ENCODE results near the gene RXFP2.
A peak's percentile ranks its signal among the peaks of the same experiment; 100 is the strongest.

RXFP2 gene

DNA sequence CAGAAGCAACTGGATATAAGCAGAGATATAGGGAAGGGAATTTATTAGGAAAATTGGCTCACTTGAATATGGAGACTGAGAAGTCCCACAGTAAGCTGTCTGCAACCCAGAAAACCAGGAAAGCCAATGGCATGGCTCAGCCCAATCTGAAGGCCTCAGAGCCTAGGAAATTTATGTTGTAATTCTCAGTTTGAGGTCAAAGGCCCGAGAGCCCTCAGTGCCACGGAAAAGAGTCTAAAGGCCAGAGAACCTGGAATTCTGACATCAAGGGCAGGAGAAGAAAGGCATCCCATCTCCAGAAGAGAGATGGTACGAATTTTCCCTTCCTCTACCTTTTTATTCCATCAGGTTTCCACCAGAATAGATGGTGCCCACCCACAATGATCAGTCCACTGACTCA lies 20.1 kb upstream of the RXFP2 start:
- Mint-ChIP-seq H3K36me3 (ENCODE audit: low read depth) (no peaks in the 10 kb centered on the region), H3K9me3 (peaks cover 4% of the 10 kb centered on the region), H3K27ac (no peak overlapping the region), H3K27me3 (ENCODE audit: low read depth) (peaks cover 3% of the 10 kb centered on the region), H3K4me1 (peaks cover 9% of the 10 kb centered on the region), H3K4me3 (no peak overlapping the region)
- TF ChIP-seq, protein P1, sequence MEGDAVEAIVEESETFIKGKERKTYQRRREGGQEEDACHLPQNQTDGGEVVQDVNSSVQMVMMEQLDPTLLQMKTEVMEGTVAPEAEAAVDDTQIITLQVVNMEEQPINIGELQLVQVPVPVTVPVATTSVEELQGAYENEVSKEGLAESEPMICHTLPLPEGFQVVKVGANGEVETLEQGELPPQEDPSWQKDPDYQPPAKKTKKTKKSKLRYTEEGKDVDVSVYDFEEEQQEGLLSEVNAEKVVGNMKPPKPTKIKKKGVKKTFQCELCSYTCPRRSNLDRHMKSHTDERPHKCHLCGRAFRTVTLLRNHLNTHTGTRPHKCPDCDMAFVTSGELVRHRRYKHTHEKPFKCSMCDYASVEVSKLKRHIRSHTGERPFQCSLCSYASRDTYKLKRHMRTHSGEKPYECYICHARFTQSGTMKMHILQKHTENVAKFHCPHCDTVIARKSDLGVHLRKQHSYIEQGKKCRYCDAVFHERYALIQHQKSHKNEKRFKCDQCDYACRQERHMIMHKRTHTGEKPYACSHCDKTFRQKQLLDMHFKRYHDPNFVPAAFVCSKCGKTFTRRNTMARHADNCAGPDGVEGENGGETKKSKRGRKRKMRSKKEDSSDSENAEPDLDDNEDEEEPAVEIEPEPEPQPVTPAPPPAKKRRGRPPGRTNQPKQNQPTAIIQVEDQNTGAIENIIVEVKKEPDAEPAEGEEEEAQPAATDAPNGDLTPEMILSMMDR (IDR thresholded peaks at IDR 0.05; ENCODE audit: unreplicated experiment in 3 of 3) = no peak

DNA sequence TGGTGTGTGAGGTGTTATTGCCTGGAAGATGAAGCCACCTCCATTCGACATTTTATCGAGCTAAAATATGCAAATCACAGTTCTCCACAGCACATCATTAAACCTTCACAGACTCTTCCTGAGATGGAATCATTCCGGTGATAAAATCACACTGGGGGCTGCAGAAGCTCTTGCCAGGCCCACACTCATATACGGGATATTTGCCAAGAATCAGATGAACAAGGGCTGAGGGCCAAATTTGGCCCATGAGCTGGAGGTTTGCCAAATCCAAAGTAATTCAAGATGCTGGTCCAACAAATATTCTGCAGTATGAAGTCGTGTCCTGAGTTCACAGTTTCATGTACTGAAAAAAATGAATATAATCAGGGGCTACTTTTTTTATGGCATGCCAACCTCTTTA lies 16.7 kb upstream of the RXFP2 start:
- H3K27ac Mint-ChIP-seq = peak overlapping the region; percentile 25 to 83 (median 71)
- peaks cover 4% of the 10 kb centered on the region for H3K9me3 Mint-ChIP-seq
- no peak overlapping the region for H3K4me3 Mint-ChIP-seq
- H3K36me3 Mint-ChIP-seq (ENCODE audit: low read depth) = no peaks in the 10 kb centered on the region
- TF ChIP-seq, protein P1 (IDR thresholded peaks at IDR 0.05; ENCODE audit: unreplicated experiment in 3 of 3) = no peak
- peaks cover 13% of the 10 kb centered on the region for H3K4me1 Mint-ChIP-seq
- peaks cover 3% of the 10 kb centered on the region for H3K27me3 Mint-ChIP-seq (ENCODE audit: low read depth)

DNA sequence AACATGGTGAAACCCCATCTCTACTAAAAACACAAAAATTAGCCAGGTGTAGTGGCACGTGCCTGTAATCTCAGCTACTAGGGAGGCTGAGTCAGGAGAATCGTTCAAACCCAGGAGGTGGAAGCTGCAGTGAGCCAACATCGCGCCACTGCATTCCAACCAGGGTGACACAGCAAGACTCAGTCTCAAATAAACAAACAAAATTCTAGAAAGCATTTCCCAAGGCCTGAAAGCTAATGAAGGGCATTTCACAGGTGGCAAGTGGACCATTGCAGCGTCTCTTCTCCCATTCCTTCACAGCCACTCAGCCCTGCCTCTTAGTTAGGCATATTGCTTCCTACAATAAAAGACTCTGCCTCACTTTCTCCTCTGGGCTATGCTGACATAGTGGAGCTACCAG lies 13.5 kb upstream of the RXFP2 start:
- H3K9me3 Mint-ChIP-seq = peaks cover 4% of the 10 kb centered on the region
- peaks cover 21% of the 10 kb centered on the region for H3K4me1 Mint-ChIP-seq
- H3K27me3 Mint-ChIP-seq (ENCODE audit: low read depth) = peaks cover 3% of the 10 kb centered on the region
- no peak overlapping the region for H3K4me3 Mint-ChIP-seq
- no peaks in the 10 kb centered on the region for H3K36me3 Mint-ChIP-seq (ENCODE audit: low read depth)
- H3K27ac Mint-ChIP-seq = no peak overlapping the region
- TF ChIP-seq, protein P1 (IDR thresholded peaks at IDR 0.05; ENCODE audit: unreplicated experiment in 3 of 3) = no peak

DNA sequence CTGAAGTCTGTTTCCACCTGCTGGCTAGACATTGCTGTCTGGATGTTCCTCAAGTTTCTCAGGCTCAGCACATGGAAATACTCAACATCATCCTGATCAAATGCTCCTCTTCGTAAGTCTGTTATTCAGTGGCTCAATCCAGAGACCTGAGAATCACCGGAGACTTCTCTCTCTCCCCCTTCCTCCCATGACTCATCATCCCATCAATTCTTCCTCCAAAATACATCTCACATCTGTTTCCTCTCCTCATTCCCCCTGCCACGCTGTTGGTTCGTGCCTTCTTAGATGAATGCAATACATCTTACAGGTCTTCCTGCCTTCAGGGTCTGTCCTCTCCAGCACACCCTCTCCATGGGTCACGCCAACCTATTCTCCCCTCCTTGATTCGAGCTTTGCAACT lies 7.4 kb upstream of the RXFP2 start:
- peak overlapping the region in 2 of 3 experiments; percentile 3 to 15 for H3K27ac Mint-ChIP-seq
- no peak overlapping the region for H3K4me3 Mint-ChIP-seq
- peaks cover 30% of the 10 kb centered on the region for H3K4me1 Mint-ChIP-seq
- H3K27me3 Mint-ChIP-seq (ENCODE audit: low read depth) = no peaks in the 10 kb centered on the region
- H3K9me3 Mint-ChIP-seq = peaks cover 2% of the 10 kb centered on the region
- TF ChIP-seq, protein P1 (IDR thresholded peaks at IDR 0.05; ENCODE audit: unreplicated experiment in 3 of 3) = no peak
- H3K36me3 Mint-ChIP-seq (ENCODE audit: low read depth) = no peaks in the 10 kb centered on the region

DNA sequence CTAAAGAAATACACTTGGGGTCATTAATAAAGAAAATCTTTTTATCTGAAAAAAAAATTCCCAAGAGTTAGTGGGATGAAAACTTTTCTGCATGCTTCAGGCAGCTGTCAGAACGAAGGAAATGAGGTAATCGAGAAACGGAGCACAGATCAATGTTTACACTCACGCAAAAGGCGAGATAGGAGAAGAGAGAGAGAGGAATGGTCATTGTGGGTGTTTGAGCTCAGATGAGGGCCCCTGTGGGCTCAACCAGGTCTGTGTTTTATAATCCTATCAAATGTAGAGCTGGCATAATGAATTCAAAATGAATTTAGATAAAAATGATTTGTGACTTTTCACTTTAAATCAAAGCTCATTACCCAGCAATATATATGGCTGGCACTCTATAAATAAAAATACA lies 6.3 kb upstream of the RXFP2 start:
- peak overlapping the region in 1 of 3 experiments; percentile 3 for H3K4me3 Mint-ChIP-seq
- no peaks in the 10 kb centered on the region for H3K36me3 Mint-ChIP-seq (ENCODE audit: low read depth)
- H3K9me3 Mint-ChIP-seq = peaks cover 2% of the 10 kb centered on the region
- peaks cover 26% of the 10 kb centered on the region for H3K4me1 Mint-ChIP-seq
- no peaks in the 10 kb centered on the region for H3K27me3 Mint-ChIP-seq (ENCODE audit: low read depth)
- TF ChIP-seq, protein P1 (IDR thresholded peaks at IDR 0.05; ENCODE audit: unreplicated experiment in 3 of 3) = no peak
- peak overlapping the region in 2 of 3 experiments; percentile 23 to 68 for H3K27ac Mint-ChIP-seq

DNA sequence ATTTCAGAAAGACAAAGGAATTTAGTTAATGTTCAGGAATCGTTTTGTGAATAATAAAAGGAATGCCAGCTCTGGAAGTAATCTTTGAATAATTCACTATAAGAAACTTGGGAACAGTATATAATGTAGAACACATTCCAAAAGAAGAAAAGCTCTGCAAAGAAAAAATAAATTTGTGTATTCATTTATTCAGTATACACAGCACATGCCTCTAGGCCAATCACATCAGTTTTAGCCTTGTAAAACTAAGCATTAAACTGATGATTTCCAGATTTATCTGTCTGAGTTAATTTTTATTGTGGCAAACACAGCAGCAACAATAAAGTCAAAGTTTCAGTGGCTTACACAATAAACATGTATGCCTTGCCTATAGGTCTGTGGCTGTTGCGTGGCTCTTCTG lies 5.7 kb upstream of the RXFP2 start:
- no peaks in the 10 kb centered on the region for H3K27me3 Mint-ChIP-seq (ENCODE audit: low read depth)

More for the DNA sequence above, 5.7 kb upstream of the RXFP2 start:
- peaks cover 2% of the 10 kb centered on the region for H3K9me3 Mint-ChIP-seq
- no peaks in the 10 kb centered on the region for H3K36me3 Mint-ChIP-seq (ENCODE audit: low read depth)
- TF ChIP-seq, protein P1 (IDR thresholded peaks at IDR 0.05; ENCODE audit: unreplicated experiment in 3 of 3) = no peak
- no peak overlapping the region for H3K4me3 Mint-ChIP-seq
- peaks cover 26% of the 10 kb centered on the region for H3K4me1 Mint-ChIP-seq
- H3K27ac Mint-ChIP-seq = peak overlapping the region in 1 of 3 experiments; percentile 65
